ENCODE measurements around the gene ART3. TPM values are rescaled to one million over a fixed set of nuclear protein-coding genes. Genes with fewer than 3 reads are reported as not detected.

ART3 gene
- total and polyA plus RNA-seq, 9 of the 15 experiments (the other 6 are each of a cell fraction or from before 2014, with no cell fraction given), result 0.69 to 1.4 (median 1.1) TPM; not detected in 1

- peak in 1 of 2 experiments; percentile 63; a peak in 2 of 4 replicates for TF ChIP-seq ZNF318 (IDR thresholded peaks at IDR 0.05; ENCODE audit: borderline replicate concordance in 1 of 2, low read depth in 1 of 2)
- peak; percentile 42 to 73 for TF ChIP-seq E2F6 (IDR thresholded peaks at IDR 0.05; ENCODE audit: borderline replicate concordance in 1 of 2, extremely low read depth in 1 of 2, insufficient read depth in 1 of 2, insufficient read length in 1 of 2, low read depth in 1 of 2, low read length in 1 of 2, poor library complexity in 1 of 2, severe bottlenecking in 1 of 2)
- TF ChIP-seq ARID4B (CRISPR knock-in tag; IDR thresholded peaks at IDR 0.05), result peak; percentile 95
- no peak for TF ChIP-seq CCAR2 (IDR thresholded peaks at IDR 0.05; ENCODE audit: low read depth, low read length)
- TF ChIP-seq ZFP91 (CRISPR knock-in tag; IDR thresholded peaks at IDR 0.05), result no peak
- TF ChIP-seq ZNF707 (CRISPR knock-in tag; conservative IDR thresholded peaks at IDR 0.05), result no peak
- peak; percentile 87 for TF ChIP-seq RB1 (IDR thresholded peaks at IDR 0.05; ENCODE audit: low read depth)
- TF ChIP-seq SIX5 (IDR thresholded peaks at IDR 0.05; ENCODE audit: borderline replicate concordance in 1 of 2, insufficient read depth in 1 of 2, low read depth in 1 of 2, low read length in 2 of 2), result peak; percentile 41 to 51; a peak in 3 of 4 replicates
- TF ChIP-seq GATAD2B (IDR thresholded peaks at IDR 0.05; ENCODE audit: borderline replicate concordance), result peak; percentile 54
Measured at GRCh38 chr4:76148142-76148865, 73.8 kb downstream of the ART3 start, which contains the start of gene NUP54 (continued).
